Ishikawa (cell line): ENCODE data around the gene AFAP1L1.

Experiments used
- EGR1 ChIP-seq: IDR thresholded peaks from 2 replicates; pipeline ENCODE4 v1.6.1; 2012
- NFIC ChIP-seq: IDR thresholded peaks from 2 replicates; pipeline ENCODE4 v1.6.1; 2012

DNA sequence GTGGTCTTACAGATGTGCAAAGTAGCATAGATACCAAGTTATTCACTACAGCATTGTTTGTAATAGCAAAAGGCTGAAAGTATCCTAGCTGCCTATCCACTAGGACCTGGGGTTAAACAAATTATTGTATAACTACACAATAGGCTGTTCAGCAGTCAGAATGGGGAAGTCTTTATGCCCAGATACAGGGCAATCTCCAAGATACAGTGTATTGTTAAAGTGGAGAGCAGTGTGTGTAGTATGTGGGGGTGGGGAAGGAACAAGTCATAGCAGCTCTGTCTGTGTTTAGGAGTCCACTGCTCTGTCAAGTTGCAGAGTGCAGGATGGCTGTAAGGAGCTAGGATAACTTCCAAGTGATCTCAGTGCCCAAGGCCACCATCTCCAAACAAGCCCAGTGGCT lies 91.7 kb downstream of the AFAP1L1 start:
- no peak for TF ChIP-seq NFIC
- no peak for TF ChIP-seq EGR1
